IPS-NIHi7 (cell line): ENCODE results near the gene DAPK1.
"Not testable (repeated sequence)": the region's sequence is repeated elsewhere in the genome, so short reads cannot be mapped to it uniquely, and the experiment has no call there.

ENCODE experiments used
- DNase-seq: peaks from one replicate; pipeline ENCODE4 v3.0.0; 2012; ENCODE audit warnings: mixed read lengths; ENCODE audit errors: extremely low spot score

Gene DAPK1

GRCh38 chr9:87741891-87742290 lies 244.2 kb downstream of the DAPK1 start:
- DNase-seq: no peak

DNA sequence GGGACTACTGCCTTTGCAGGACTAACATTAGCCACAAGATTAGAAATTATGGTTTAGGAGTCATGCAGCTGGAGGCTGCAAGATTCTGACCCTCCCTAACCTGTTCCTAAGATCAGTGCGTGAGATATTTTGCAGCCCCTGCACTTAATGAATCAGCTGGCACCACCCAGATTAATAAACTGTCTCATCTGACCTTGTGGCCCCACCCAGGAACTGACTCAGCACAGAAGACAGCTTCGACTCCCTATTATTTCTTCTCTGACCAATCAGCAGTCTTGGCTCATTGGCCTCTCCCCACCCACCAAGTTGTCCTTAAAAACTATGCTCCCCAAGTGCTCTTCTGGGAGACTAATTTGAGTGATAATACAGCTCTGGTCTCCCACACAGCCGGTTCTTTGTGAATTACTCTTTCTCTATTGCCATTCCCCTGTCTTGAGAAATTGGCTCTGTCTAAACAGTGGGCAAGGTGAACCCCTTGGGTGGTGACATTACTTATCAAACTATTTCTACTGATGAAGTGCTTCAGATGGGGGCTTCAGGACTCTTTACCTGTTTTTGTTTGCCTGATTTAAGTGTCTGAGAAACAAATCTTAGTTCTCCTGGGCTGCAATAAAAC lies 245.3 kb downstream of the DAPK1 start:
- no peak for DNase-seq

- not testable (repeated sequence) for DNase-seq
Observed at GRCh38 chr9:87744247-87744646, 246.6 kb downstream of the DAPK1 start.

DNA sequence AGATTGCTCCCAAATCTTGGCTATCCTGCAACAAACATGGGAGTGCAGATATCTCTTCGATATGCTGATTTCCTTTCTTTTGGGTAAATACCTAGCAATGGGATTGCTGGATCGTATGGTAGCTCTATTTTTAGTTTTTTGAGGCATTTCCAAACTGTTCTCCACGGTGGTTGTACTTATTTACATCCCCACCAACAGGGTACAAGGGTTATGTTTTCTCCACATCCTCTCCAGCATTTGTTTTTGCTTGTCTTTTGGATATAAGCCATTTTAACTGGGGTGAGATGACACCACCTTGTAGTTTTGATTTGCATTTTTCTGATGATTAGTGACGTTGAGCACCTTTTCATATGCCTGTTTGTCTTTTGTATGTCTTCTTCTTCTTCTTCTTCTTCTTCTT lies 248.5 kb downstream of the DAPK1 start:
- no peak for DNase-seq

DNA sequence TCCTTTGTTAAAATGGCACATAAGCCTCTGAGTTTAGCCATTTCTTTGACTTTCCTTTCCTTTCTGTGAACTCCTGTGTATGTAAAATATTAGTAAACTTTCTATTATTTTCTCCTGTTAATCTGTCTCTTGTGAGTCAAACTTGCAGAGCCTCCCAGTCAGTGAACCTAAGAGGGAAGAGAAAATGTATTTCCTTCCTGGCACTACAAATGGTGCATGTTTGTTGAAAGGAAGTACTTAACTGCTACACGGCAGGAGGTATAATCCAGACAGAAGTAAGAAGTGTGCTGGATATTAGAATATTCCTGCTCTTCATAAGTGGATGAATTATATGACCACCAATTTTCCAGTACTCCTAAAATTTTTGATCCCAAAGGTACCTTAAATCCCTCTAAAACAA lies 251.2 kb downstream of the DAPK1 start:
- no peak for DNase-seq

DNA sequence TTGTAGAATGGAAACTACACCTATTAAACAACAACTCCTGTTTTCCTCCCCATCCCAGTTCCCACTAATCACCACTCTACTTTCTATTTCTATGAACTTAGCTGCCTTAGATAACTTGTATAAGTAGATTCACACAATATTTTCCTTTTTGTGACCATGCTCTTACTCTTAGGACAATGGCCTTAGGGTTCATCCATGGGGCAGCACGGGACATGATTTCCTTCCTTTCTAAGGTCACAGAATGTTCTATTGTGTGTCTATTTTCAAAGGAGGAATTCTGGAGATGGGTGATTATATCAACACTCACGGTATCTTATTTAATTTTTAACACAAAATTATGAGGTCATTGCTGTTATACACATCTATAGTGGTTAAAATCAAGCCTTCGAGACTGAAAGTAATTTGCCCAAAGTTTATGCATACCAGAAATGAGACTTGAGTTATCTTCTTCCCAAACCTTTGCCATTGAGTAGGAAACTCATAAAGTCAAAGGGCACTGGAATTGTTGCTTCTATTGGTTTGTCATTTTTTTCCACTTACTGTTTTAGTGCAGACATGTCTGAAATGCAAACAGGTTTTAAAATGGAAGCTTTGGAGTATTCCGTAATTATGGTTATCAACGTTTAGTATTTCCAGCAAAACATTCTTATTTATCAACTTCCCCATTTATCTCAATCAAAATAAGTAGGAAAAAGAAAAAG lies 251.8 kb downstream of the DAPK1 start:
- no peak for DNase-seq

- no peak for DNase-seq
Observed at GRCh38 chr9:87750726-87751125, 253.1 kb downstream of the DAPK1 start.

- no peak for DNase-seq
Observed at GRCh38 chr9:87751423-87751822, 253.8 kb downstream of the DAPK1 start.

DNA sequence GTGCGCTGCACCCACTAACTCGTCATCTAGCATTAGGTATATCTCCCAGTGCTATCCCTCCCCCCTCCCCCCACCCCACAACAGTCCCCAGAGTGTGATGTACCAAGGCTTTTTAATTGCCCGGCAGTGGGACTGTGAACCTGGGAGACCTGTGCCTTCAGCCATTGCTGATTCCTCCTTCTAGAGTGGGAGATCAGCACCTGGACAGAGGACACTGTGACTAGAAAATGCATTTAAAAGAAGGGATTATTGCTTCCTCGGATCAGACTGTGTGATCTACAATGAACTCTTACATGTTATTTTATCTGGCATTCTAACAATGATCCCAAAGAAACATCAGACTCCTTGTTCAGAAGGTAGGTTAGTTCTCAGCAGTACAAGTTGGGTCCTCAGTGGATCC lies 254.2 kb downstream of the DAPK1 start:
- no peak for DNase-seq

- DNase-seq: no peak
Observed at GRCh38 chr9:87753313-87753712, 255.6 kb downstream of the DAPK1 start.
